Sigmoid colon (tissue), 7 donors: ENCODE data around the gene LGR5. TPM values are rescaled to one million over a fixed set of nuclear protein-coding genes. Genes with fewer than 3 reads are reported as not detected.

Experiments
- DNase-seq: peaks from one replicate; pipeline ENCODE4 v3.0.0-alpha.2; 2019
- H3K27ac ChIP-seq, 4 donors: fragments of 200-600 bp; sonication (generic); one replicate each; pipeline ENCODE4 v1.5.1; 2016 to 2019; ENCODE audit warnings: mild to moderate bottlenecking in 1 of 4
- H3K27me3 ChIP-seq, 3 donors: fragments of 200-600 bp; sonication (generic); one replicate each; pipeline ENCODE4 v1.5.1; 2019; ENCODE audit warnings: mild to moderate bottlenecking in 1 of 3
- H3K36me3 ChIP-seq, 4 donors: fragments of 200-600 bp; sonication (generic); one replicate each; pipeline ENCODE4 v1.5.1; 2016 to 2019
- H3K4me1 ChIP-seq, 4 donors: fragments of 200-600 bp; sonication (generic); one replicate each; pipeline ENCODE4 v1.5.1; 2017 to 2019
- H3K4me3 ChIP-seq, 4 donors: fragments of 200-600 bp; sonication (generic); one replicate each; pipeline ENCODE4 v1.5.1; 2017 to 2019; ENCODE audit warnings: mild to moderate bottlenecking in 2 of 4, moderate library complexity in 1 of 4
- H3K9me3 ChIP-seq, 4 donors: fragments of 200-600 bp in 3 of 4; sonication (generic) in 3 of 4; one replicate each; pipeline versions ENCODE4 v1.5.1 to v1.6.1; 2013 to 2019
- EP300 ChIP-seq, 4 donors: sonication (generic); formaldehyde crosslinking; IDR thresholded peaks; one replicate each; pipeline ENCODE4 v1.6.1; 2017; ENCODE audit warnings: antibody characterized with exemption in 4 of 4
- POLR2A ChIP-seq, 2 donors: fragments of 450-650 bp; IDR thresholded peaks; one replicate each; pipeline ENCODE4 v1.6.1; 2016; ENCODE audit warnings: antibody characterized with exemption in 2 of 2, mild to moderate bottlenecking in 2 of 2, moderate library complexity in 2 of 2
- POLR2AphosphoS5 ChIP-seq, 4 donors: sonication (generic); formaldehyde crosslinking; IDR thresholded peaks; one replicate each; pipeline ENCODE4 v1.6.1; 2017; ENCODE audit warnings: antibody characterized with exemption in 4 of 4
- WGBS, 2 donors: extraction: QIAGEN DNeasy Blood & Tissue Kit; methylation state at CpG; one replicate each; pipeline ENCODE4 v1.1.7; 2013; 5-methylcytosine and 5-hydroxymethylcytosine counted together
- intact Hi-C: fragments of 100-400 bp; cut with DNase I; formaldehyde crosslinking; loops from one replicate; pipeline ENCODE4 v1.15.1; 2023
- polyA plus RNA-seq, 3 donors: library from polyadenylated mRNA; stranded (reverse); fragments of 200-250 nt; gene quantifications; one replicate each; pipeline ENCODE4 v1.2.3, GENCODE V29; 2013
- total RNA-seq, 4 donors: library from RNA; depleted of rRNA; stranded (reverse); fragments of >200 nt; gene quantifications; one replicate each; pipeline ENCODE4 v1.1.0, GENCODE V29; 2016
- TF ChIP-seq, protein P1 (sequence below), 4 experiments: fragments of 450-650 bp in 3 of 4; fragments of 200-600 bp in 1 of 4; IDR thresholded peaks; one replicate each; pipeline ENCODE4 v1.5.1; 2016 to 2019; ENCODE audit warnings: antibody characterized with exemption in 4 of 4, mild to moderate bottlenecking in 3 of 4, moderate library complexity in 2 of 4
- donor health status: healthy with polysubstance abuse.
- donor health status: Bipolar disorder and iron deficiency.
- donor health status: healthy.

The LGR5 gene
- total and polyA plus RNA-seq, 7 donors, result 0.23 to 3.4 (median 0.36) TPM; not detected in 4

DNA sequence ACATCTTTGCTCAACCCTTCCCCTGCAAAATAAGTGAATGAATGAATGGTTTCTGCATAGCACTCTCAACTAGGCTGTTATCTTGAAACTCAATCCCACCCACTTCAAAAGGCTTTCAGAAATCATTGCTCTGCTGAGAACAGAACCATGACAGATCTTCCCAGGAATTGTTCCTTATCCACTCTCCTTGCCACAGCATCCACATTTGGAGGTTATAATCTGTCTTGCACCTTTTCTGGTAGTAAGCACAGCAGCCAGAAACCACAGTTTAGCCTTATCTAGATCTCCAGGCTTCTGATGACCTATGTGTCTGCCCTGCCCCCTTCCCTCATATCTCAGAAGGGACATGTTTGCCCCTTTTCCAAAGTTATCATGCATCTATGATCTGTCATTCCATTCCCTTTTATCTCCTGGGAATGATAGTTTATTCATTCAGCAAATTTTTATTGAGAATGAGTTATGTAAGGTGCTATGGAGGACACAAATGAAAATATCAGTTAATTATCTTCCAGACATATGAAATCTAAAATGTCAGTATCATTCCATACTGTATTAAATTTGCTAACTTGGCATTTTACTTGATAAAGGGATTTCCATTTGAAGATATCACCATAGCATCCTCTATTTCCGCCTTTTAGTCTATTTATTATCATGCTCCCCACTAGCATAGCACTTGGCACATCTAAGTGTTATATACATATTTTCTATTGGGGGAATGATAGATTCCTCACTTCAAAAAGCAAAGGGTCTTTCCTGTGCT lies 21.4 kb downstream of the LGR5 start:
- Histone ChIP-seq H3K4me3 (no peak overlapping the region), H3K27me3 (no peaks in the 10 kb centered on the region), H3K4me1 (no peaks in the 10 kb centered on the region), H3K27ac (no peak overlapping the region), H3K9me3 (no peaks in the 10 kb centered on the region), H3K36me3 (no peaks in the 10 kb centered on the region)
- intact Hi-C loops, result no loop called here
- WGBS, 2 donors, result 81 to 96% methylated on average over 1 of the region's 1 CpG
- TF ChIP-seq EP300 (IDR thresholded peaks at IDR 0.05) (no peak), POLR2AphosphoS5 (IDR thresholded peaks at IDR 0.05) (no peak), POLR2A (IDR thresholded peaks at IDR 0.05) (no peak)
- TF ChIP-seq, protein P1, sequence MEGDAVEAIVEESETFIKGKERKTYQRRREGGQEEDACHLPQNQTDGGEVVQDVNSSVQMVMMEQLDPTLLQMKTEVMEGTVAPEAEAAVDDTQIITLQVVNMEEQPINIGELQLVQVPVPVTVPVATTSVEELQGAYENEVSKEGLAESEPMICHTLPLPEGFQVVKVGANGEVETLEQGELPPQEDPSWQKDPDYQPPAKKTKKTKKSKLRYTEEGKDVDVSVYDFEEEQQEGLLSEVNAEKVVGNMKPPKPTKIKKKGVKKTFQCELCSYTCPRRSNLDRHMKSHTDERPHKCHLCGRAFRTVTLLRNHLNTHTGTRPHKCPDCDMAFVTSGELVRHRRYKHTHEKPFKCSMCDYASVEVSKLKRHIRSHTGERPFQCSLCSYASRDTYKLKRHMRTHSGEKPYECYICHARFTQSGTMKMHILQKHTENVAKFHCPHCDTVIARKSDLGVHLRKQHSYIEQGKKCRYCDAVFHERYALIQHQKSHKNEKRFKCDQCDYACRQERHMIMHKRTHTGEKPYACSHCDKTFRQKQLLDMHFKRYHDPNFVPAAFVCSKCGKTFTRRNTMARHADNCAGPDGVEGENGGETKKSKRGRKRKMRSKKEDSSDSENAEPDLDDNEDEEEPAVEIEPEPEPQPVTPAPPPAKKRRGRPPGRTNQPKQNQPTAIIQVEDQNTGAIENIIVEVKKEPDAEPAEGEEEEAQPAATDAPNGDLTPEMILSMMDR (IDR thresholded peaks at IDR 0.05), result no peak
- no peak for DNase-seq

DNA sequence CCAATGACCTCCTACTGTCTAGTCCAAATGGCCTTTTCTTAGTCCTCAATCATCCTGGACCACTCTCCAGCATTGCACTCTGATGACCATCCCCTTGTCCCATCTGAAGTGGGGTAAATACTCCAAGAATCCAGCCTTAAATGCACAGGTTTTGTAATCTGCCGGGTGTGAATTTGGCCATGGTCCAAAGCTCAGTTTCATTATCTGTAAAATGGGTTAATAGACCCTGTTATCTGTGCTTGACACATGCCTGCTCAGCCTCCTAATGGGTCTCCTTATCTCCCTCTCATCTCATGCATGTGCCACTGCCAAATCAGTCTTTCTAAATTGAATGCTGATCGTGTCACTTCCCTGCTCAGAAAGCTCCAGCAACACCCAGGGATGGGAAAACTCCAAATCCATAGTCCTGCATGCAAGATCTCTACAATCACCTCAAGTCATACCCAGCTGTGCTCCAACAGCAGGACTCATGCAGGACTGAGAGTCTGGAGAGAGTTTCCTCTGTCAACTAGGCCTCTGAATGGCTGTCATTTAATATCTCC lies 22.3 kb downstream of the LGR5 start:
- H3K9me3 ChIP-seq, result no peaks in the 10 kb centered on the region
- H3K4me3 ChIP-seq, result no peak overlapping the region
- no peak for DNase-seq
- H3K27me3 ChIP-seq, result no peaks in the 10 kb centered on the region
- 80 to 87% methylated on average over 2 of the region's 2 CpGs for WGBS, 2 donors
- TF ChIP-seq, protein P1 (IDR thresholded peaks at IDR 0.05), result no peak
- TF ChIP-seq POLR2AphosphoS5 (IDR thresholded peaks at IDR 0.05) (no peak), EP300 (IDR thresholded peaks at IDR 0.05) (no peak), POLR2A (IDR thresholded peaks at IDR 0.05) (no peak)
- no peak overlapping the region for H3K27ac ChIP-seq
- intact Hi-C loops, result no loop called here
- H3K36me3 ChIP-seq, result no peaks in the 10 kb centered on the region
- H3K4me1 ChIP-seq, result no peaks in the 10 kb centered on the region

DNA sequence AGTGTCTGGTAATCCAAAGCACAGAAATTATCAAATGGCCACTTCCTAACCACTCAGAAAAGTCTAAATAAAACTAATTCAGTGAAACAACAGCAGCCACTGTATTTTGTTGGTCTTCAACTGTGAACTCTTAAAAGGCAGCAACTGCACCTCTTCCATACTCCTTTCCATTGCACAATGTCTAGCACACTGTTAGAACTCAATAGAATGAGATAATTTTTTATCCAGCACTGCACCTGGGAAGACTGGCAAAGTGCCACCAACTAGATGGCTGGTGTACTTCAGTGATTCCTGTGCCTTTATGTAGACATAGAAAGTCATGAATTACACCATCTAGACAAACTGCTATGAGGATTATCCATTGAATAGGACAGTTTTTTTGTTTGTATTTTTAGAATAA lies 26.2 kb downstream of the LGR5 start:
- TF ChIP-seq POLR2AphosphoS5 (IDR thresholded peaks at IDR 0.05) (no peak), EP300 (IDR thresholded peaks at IDR 0.05) (no peak), POLR2A (IDR thresholded peaks at IDR 0.05) (no peak)
- TF ChIP-seq, protein P1 (IDR thresholded peaks at IDR 0.05), result no peak
- no peaks in the 10 kb centered on the region for H3K27me3 ChIP-seq
- H3K4me3 ChIP-seq, result no peak overlapping the region
- H3K36me3 ChIP-seq, result no peaks in the 10 kb centered on the region
- no peaks in the 10 kb centered on the region for H3K4me1 ChIP-seq
- intact Hi-C loops, result no loop called here
- H3K27ac ChIP-seq, result no peak overlapping the region
- no peaks in the 10 kb centered on the region for H3K9me3 ChIP-seq
- no peak for DNase-seq

DNA sequence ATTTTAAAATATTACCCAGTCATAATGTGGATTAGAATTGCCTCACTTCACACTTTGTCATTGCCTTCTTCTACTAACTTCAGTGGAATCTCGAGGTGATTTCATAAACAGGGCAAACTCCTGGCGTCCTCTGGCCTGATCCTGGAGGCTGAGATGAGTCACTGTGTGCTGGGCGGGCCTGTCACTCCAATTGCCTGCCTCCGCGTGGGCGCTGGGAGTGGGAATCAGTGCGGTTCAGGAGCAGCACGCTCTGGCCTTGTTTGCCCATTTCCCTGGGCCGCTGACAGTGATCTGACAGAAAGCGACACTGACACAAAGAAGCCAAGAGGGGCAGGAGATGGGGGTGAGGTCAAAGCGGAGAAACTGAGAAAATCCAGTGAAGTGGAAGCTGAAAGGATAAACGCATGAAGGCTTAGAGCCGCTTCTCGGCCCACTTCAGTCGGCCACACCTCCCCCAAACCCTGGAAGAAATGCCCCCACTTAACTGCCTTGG lies 29.7 kb downstream of the LGR5 start:
- Histone ChIP-seq H3K4me3 (no peak overlapping the region), H3K27ac (no peak overlapping the region), H3K27me3 (no peaks in the 10 kb centered on the region), H3K9me3 (no peaks in the 10 kb centered on the region), H3K36me3 (no peaks in the 10 kb centered on the region), H3K4me1 (no peaks in the 10 kb centered on the region)
- no peak for TF ChIP-seq POLR2A (IDR thresholded peaks at IDR 0.05)
- TF ChIP-seq POLR2AphosphoS5 (IDR thresholded peaks at IDR 0.05), result no peak
- TF ChIP-seq, protein P1 (IDR thresholded peaks at IDR 0.05), result no peak
- TF ChIP-seq EP300 (IDR thresholded peaks at IDR 0.05), result no peak
- DNase-seq, result no peak
- intact Hi-C loops, result no loop called here
- WGBS, 2 donors, result 79 to 88% methylated on average over 15 of the region's 15 CpGs
